IMR-90 (cell line): ENCODE measurements around the gene ALOXE3.

Experiments
- CTCF ChIP-seq: conservative IDR thresholded peaks from 2 replicates; pipeline ENCODE4 v1.5.1; 2012; ENCODE audit warnings: mild to moderate bottlenecking, low read depth, low read length, improper control_type of control experiment
- MAFK ChIP-seq: IDR thresholded peaks from 2 replicates; pipeline ENCODE4 v1.6.1; 2012; ENCODE audit warnings: low read depth, low read length, improper control_type of control experiment
- MXI1 ChIP-seq: IDR thresholded peaks from 2 replicates; pipeline ENCODE4 v1.6.1; 2012; ENCODE audit warnings: low read depth, mild to moderate bottlenecking, low read length, moderate library complexity, borderline replicate concordance
- POLR2A ChIP-seq: IDR thresholded peaks from 2 replicates; pipeline ENCODE4 v1.6.1; 2012; ENCODE audit warnings: mild to moderate bottlenecking, low read depth, low read length

GRCh38 chr17:8133941-8134340 lies 15.6 kb upstream of the ALOXE3 start:
- TF ChIP-seq POLR2A (no peak), MAFK (no peak), CTCF (no peak), MXI1 (no peak)
